HG03196 (cell line): ENCODE results near the gene PDE8B.

Source experiments
- ATAC-seq: cut with Tn5 transposase; IDR thresholded peaks from one replicate; pipeline ENCODE4 v1.9.1; 2021; ENCODE audit not compliant: unreplicated experiment

Gene PDE8B

GRCh38 chr5:77189421-77189820 is 21.1 kb upstream of the PDE8B start:
- ATAC-seq = no peak

DNA sequence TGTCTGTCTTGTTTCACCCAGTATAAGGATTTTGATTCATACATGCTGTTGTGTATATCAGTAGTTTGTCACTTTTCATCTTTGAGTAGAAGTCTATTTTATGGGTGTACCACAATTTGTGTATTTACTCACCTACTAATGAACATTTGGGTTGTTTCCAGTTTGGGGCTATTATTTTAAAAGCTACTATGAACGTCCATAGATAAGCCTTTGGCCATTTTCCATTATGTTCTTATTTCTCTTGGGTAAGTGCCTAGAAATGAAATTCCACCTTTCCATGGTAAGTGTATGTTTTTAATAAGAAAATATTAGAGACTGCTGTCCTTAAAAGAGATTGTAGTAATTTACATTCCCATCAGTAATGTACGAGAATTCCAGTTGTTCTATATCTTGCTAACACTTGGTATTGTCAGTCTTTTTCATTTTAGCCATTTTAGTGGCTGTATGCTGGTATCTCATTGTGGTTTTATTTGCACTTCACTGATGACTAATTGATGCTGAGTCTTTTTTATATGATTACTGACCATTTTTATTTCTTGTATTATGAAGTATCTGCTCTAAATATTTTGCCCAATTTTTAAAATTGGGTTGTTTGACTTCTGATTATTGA is 17.9 kb upstream of the PDE8B start:
- no peak for ATAC-seq

- no peak for ATAC-seq
Observed at GRCh38 chr5:77194762-77195161, 15.7 kb upstream of the PDE8B start.

GRCh38 chr5:77197840-77198554 is 12.5 kb upstream of the PDE8B start:
- ATAC-seq = no peak

DNA sequence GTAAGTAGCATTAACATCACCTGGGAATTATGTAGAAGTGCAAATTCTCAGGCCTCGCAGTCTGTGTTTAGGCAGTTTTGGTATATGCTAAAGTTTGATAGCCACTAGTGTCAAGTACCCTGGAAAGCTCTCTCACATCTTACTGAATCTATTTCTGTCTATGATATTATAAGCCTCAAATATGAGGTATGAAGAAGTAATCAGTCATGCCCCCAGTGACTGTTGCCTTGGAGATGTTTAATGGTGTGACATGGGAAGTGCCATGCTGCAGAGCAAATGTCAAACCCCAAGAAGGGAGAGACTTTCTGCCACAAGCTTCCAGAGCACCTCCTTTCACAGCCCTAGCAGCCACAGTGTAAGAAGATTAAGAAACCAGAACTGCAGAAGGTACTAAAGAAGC is 9.8 kb upstream of the PDE8B start:
- no peak for ATAC-seq

- no peak for ATAC-seq
Observed at GRCh38 chr5:77202145-77202544, 8.3 kb upstream of the PDE8B start.

- no peak for ATAC-seq
Observed at GRCh38 chr5:77204967-77205366, 5.5 kb upstream of the PDE8B start.

DNA sequence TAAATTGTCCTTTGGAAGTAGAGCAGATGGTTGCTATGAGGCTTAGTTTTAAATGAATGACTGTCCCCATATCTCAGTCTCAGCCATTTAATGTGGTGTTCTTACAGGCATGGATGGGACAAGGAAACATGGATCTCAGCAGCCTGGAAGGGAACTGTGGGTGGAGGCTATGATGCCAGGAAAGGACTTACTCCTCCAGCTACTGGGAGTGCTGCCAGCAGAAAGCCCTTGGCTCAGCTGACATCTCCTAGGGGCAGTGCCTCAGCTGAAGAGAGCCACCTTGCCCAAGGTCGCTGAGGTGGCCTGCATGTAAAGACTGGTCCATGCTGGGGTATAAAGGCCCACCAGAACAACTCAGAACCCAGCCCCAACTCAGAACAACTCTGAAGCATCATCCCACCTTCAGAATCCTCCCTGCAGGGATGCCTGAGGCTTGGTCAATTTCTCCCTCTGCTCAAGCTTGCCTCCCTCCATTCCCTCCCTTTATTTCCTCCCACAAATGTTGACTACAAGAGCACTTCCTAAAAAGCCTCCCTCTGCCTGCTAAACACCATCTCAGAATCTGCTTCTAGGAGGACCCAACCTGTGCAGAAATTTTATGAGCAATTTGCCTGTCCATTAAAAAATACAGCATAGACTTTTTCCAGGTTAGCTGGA is 1.8 kb upstream of the PDE8B start:
- ATAC-seq = no peak

DNA sequence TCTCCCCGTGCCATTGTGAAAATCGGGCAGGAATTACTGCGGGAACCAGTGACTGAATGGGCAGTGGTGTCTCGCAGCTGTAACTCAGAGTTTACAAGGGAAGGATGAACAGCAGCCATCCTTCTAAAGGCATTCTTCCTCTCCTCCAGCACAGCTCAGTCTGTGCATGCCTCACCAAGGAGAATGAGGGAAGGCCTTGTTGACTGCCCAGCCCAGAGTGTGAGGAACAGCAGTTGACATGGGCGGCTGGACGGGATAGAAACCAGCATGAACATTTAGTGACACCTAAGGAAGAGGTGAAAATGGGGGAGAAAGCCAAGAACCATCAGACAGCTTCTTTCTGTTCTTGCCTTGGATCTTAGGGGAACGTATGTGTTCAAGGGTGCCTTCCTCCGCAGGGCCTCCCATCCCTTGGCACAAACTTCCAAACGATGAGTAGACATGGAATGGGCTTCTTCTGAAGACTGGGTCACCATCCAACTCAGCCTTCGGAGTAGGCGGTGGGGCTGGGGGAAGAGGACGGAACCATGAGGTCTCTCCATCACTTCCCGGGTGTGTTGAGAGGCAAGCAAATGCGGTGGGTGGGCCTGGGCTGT is 887 bp upstream of the PDE8B start:
- no peak for ATAC-seq

GRCh38 chr5:77210964-77211690 is 647 bp downstream of the PDE8B start:
- ATAC-seq = no peak

DNA sequence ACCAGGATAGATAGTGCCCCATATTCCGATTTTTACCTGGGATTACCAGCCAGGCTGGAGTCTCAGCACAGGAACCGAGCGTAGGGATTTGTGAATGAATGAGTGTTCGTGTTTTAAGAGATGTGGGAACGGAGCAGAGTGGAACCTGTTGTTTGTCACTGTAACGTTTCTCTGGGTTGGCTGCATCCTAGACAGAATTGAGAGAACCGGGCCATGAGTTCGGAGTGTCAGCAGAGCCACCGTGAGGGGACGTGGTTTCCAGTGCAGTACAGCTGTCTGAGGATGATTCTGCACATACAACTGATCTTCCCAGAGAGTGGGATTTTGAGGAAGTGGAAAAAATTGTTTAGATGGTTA is 1.2 kb downstream of the PDE8B start:
- no peak for ATAC-seq

DNA sequence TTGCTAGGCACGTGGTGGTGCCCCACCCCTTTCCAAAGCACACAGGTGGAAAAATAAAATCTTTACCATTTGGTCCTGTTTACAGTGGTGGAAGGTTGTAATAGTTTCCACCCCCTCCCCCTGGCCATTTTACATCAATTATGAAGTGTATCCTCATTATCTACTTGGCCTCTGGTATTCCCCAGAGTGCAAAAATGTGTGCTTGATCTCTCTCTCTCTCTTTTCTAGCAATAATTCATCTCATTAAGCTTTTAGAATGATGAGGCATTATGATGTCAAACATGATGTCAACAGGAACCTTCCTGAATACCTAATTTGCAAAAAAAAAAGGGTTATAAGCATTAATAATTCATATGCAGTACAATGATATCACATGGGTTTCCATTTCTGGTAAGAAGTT is 3.1 kb downstream of the PDE8B start:
- no peak for ATAC-seq

DNA sequence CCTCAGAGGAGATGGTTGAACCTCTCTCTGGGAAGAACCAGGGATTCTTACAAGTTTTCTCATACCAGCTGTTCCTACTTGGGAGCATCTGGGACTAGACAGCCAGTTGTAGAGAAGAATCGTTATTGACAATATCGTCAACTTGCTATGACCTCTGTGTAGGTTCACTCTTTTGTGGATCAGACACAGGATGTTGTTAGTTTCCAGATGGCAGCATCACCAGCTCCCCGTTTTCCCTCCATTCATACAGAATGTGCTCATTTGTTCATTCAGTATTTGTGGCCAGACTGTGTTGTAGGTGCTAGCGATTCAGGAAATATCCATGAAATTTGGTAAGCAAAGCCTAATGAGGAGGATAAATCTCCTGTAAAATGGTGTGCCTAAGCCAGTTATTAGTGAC is 3.7 kb downstream of the PDE8B start:
- no peak for ATAC-seq

- no peak for ATAC-seq
Observed at GRCh38 chr5:77218263-77218662, 7.8 kb downstream of the PDE8B start.

DNA sequence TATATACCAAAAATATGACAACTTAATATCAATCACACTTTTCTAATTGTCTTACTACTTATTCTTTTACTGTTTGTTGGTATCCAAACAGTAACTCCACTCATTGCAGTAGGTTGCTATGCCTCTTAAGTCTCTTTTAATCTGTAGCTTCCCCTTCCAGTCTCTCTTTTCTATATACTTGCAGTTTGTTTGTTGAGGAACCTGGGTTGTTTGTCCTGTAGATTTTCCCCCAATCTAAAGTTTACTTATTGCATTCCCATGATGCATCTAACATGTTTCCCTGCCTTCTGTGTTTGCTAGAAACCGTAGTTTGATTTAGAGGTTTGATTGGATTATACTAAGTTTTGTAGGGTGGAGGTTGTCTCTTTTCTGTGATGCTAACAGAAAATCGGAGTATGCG is 10.6 kb downstream of the PDE8B start:
- no peak for ATAC-seq

DNA sequence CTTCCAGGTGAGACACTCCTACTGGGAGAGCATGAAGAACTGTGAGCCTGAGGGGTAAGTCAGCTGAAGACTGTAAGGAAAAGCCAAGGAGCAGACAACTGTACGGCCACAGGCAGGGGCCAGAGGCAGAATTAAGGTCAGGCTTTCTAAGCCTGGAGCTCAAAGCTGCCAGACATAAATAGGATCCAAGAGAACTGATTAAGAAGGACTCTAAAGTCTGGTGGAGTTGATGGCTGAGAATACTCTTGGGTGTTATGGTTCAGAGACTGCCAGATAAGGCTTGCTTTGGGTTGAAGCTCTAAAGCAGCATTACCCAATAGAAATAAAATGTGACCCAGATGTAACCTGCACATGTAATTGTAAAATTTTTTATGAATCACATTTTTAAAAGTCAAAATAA is 12.2 kb downstream of the PDE8B start:
- no peak for ATAC-seq

DNA sequence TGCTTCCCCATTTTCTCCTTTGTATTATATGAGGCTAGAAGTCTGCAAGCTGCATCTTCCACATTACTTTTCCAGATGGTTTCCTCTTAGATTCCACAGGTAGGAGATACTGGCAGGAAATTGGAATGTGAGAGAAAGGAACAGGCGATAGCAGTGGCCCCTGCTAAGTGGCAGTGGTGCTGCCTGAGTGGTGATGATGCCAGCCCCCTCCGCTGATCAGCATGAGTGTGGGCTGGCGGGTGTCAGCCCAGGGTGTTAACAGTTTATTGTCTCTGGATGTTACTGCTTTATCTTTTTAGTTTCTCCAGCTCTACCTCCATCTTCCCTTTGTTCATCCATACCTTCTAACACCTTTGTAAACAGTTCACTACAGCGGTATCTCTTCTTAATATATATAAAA is 13.2 kb downstream of the PDE8B start:
- ATAC-seq = no peak

DNA sequence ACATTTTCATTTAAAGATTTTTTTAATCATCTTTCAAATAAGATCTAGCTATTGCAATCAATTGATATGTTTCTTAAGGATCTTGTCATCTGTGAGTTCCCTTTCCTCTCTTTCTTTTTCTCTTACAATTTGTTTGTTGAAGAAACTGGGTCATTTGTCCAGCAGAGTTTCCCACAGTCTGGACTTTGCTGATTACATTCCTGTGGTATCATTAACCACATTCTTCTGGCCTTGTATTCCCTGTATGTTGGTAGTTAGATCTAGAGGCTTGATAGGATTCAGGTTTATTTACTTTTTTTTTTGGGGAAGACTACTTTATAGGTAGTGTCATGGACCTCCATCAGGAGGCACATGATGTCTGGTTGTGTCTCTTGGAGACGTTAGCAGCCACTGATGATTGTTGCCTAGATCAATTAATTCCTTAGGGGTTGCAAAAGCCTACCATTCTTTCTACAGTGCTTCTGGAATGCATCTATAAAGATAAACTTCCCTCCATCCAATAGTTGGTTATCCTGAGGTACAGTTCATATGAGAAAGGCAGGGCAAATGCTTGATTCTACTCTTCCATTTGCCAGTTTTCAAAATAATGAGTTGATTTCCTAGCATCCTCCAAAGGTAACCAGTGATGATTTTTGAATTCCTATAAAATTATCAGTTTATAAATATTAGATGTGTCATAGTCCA is 14.3 kb downstream of the PDE8B start:
- ATAC-seq = no peak

DNA sequence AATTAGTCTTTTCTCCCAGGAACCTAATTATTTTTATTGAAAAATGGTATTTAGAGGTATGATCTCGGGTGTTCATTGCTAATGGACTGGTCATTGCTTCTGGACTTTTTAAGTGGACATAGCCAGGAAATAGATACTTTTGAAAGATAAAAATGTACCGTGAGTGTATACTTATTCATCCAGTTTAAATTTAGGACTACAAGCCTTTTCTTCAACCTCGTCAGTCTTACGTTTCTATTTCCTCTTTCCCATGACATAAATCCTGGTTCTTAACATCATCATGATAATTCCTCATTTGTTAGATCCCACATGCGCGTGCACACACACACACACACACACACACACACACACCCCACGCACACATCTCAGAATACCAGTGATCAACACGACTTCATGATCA is 15.1 kb downstream of the PDE8B start:
- ATAC-seq = no peak

DNA sequence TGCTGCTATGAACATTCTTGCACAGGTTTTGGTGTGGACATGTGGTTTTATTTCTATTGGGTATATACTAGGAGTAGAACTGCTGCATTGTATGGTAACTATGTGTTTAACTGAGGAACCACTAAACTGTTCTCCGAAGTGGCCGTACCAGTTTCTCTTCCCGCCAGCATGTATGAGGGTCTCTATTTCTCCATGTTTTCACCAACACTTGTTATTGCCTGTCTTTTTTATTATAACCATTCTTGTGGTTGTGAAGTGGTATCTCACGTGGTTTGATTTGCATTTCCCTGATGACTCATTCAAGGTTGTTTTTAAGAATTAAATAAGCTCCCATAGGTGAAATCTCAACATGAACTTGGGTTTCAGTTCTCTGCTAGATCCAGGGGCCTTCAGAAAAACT is 19.4 kb downstream of the PDE8B start:
- ATAC-seq = no peak
